GM12872 (cell line): Measurements from ENCODE around the gene MYO9A.

Experiments used
- TF ChIP-seq, protein P1 (sequence below): IDR thresholded peaks from 3 replicates; pipeline ENCODE4 v1.5.1; 2011; ENCODE audit warnings: low read depth, mild to moderate bottlenecking, low read length, moderate library complexity; ENCODE audit not compliant: insufficient read depth

Gene MYO9A

DNA sequence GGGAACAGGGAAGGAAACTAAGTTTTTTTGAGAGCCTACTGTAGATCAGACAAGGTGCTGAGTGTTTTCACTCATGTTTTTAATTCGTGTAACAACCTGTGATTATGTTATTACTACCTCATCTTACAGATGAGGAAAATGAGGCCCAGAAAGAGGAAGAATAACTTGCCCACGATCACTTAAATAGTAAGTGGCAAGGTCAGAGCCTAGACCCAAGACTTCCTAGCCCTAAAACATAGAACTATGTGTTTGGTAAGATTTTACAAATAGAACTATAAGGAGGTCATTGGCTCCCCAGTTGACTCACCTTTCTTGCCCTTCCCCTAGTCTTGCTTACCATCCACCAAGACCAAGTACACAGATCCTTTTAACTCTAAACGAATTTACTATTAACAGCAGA lies 14.0 kb upstream of the MYO9A start:
- TF ChIP-seq, protein P1, sequence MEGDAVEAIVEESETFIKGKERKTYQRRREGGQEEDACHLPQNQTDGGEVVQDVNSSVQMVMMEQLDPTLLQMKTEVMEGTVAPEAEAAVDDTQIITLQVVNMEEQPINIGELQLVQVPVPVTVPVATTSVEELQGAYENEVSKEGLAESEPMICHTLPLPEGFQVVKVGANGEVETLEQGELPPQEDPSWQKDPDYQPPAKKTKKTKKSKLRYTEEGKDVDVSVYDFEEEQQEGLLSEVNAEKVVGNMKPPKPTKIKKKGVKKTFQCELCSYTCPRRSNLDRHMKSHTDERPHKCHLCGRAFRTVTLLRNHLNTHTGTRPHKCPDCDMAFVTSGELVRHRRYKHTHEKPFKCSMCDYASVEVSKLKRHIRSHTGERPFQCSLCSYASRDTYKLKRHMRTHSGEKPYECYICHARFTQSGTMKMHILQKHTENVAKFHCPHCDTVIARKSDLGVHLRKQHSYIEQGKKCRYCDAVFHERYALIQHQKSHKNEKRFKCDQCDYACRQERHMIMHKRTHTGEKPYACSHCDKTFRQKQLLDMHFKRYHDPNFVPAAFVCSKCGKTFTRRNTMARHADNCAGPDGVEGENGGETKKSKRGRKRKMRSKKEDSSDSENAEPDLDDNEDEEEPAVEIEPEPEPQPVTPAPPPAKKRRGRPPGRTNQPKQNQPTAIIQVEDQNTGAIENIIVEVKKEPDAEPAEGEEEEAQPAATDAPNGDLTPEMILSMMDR = no peak

DNA sequence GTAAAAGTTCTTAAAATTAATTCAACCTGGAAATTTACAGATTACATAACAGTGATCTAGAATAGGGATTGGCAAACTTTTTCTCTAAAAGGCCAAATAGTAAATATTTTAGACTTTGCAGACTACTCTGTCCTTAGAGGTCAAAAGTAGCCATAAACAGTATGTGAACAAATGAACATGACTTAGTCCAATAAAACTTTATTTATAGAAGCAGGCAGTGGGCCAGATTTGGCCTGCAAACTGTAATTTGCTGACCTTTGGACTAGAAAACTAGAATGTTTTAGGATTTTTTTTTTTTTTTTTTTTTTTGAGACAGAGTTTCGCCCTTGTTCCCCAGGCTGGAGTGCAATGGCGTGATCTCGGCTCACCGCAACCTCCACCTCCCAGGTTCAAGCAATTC lies 12.3 kb upstream of the MYO9A start:
- TF ChIP-seq, protein P1 = no peak

DNA sequence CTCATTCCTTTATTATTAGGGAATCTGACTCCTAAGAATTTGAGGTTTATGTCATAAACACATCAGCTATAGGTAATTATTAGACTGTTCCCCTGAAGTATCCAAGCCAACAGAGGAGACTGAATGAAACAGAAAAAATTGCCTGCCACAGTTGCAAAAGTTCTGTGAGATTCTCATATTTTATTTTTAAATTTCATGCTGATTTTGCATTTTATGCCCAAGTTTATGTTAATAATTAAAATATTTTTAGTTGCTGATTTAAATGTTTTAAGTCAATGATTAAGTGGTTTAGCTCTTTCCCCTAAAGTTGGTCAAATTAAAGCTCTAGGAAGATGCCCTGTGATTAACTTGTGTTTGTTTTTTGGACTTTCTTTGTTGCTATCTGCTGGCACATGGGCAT lies 10.4 kb upstream of the MYO9A start:
- TF ChIP-seq, protein P1 = no peak

DNA sequence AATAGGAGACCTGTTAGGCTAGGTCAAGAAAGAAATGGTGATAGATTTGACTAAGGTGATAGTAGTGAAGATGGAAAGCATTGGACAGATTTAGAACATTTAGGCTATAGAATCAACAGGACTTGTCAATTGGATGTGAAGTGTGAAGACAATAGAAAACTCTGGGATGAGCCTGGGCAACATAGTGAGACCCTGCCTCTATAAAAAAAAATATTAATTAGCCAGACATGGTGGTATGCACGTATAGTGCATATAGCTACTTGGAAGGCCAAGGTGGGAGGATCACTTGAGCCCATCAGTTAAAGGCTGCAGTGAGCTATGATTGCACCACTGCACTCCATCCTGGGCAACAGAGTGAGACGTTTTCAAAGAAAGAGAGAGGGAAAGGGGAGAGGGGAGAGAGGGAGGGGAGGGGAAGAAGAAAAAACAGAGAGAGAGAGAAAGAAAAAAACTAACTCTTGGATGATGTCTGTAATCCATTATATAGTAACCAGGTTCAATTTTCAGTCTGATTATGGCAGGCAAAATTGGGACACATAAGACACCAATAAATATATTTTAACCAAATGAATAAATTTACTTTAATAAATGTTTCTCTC lies 9.9 kb upstream of the MYO9A start:
- TF ChIP-seq, protein P1 = no peak

DNA sequence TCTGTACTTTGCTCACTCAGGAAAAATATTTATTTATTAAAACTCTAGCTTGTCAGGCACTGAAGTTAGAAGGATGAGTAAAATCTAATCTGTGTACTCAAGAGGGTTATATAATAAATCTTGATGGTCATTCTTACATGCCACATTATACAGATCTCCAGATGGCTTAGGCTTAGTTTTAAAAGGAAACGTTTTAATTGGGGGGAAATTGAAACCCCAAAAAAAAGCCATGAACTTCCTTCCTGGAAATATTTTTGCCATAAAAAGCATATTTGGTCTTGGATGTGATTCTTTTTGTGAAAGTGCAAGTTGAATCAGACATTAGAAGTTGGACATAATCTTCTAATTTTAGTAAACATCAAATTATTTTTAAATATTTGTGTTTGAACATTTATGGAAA lies 6.3 kb upstream of the MYO9A start:
- TF ChIP-seq, protein P1 = no peak

DNA sequence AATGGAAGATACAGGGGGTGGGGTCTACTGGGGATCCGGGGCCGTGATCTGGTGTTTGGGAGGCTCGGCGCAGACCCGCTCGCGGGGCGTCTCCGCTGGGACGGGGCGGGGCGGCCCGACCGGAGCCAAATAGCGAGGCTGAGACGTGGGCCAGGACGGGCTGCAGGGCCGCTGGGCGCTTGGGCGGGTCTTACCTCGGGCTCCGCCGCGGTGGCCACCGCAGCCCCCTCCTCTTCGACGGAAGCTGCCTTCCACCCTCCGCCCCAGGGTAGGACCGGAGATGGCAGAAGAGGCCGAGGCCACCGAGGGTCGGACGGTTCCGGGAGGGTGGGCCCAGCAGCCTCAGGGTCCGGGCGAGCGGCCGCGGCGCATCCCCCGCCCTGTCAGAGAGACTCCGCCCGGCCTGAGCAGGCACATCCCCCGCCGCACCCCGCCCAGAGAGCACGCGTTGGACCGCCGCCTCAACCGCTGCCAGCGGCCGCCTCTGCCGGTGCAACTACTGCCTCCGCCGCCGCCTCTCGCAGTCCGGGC lies 399 bp downstream of the MYO9A start:
- TF ChIP-seq, protein P1 = no peak

DNA sequence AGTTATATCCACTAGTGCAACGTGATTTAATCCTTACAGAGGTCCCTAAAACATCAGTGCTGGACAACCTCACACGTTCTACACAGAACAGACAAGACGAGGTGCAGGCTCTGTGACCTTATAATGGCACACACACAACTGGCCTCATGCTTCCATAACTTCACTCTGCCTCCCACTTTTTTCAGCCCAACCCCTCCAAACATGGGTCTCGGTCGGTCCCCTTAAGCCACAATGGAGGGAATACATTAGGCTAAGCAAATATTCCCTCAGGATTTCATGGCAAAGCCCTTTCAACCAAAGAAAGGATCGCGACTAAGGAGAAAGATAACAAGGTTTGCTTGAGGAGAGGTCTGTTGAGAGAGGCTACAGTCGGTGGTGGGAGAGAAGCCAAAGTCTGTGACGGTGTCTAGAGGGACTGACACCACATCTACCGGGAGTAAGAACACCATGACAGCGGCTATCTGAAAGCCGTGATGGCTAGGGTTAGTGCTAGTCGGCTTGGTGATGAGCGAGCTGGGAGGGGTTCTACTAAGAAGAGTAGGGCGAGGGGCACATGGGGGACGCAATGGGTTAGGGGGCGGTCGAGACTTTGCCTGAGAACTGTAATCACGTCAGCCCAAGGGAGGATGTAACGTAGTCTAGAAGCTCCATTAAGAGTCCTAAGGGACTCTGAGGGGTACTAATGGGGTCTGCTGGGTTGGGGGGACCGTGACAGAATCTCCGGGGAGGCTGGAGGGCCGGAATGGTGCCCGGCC lies 1.0 kb downstream of the MYO9A start:
- TF ChIP-seq, protein P1 = no peak
